Mucosa of rectum (tissue), 2 donors: ENCODE measurements around the gene VPS11.

Experiments used
- H3K27ac ChIP-seq, 2 donors: one replicate each; pipeline ENCODE4 v1.7.0; 2013; ENCODE audit warnings: inconsistent platforms in 2 of 2, low read depth in 2 of 2, low read length in 2 of 2
- H3K27me3 ChIP-seq, 2 donors: one replicate each; pipeline ENCODE4 v1.7.0; 2013; ENCODE audit warnings: low read length in 2 of 2; ENCODE audit not compliant: control insufficient read depth in 2 of 2, insufficient read depth in 2 of 2
- H3K36me3 ChIP-seq, 2 donors: one replicate each; pipeline ENCODE4 v1.7.0; 2013; ENCODE audit warnings: low read length in 2 of 2; ENCODE audit not compliant: control insufficient read depth in 2 of 2, insufficient read depth in 2 of 2
- H3K4me1 ChIP-seq, 2 donors: one replicate each; pipeline ENCODE4 v1.7.0; 2013; ENCODE audit warnings: low read length in 2 of 2, mild to moderate bottlenecking in 1 of 2; ENCODE audit not compliant: control insufficient read depth in 2 of 2, insufficient read depth in 2 of 2
- H3K4me3 ChIP-seq, 2 donors: one replicate each; pipeline ENCODE4 v1.7.0; 2013; ENCODE audit warnings: low read length in 2 of 2
- H3K9ac ChIP-seq, 2 donors: one replicate each; pipeline ENCODE4 v1.7.0; 2013; ENCODE audit warnings: low read length in 2 of 2, low read depth in 1 of 2, mild to moderate bottlenecking in 1 of 2
- H3K9me3 ChIP-seq, 2 donors: one replicate each; pipeline ENCODE4 v1.7.0; 2013; ENCODE audit warnings: low read length in 2 of 2; ENCODE audit not compliant: control insufficient read depth in 2 of 2
- donor health status: healthy.
- donor health status: Normal muscosa, but diverticular disease.

VPS11 gene

GRCh38 chr11:119065369-119065768 lies 2.2 kb upstream of the VPS11 start:
- Histone ChIP-seq H3K9me3 (no peaks in the 10 kb centered on the region), H3K27ac (no peak overlapping the region), H3K4me3 (no peak overlapping the region), H3K9ac (no peak overlapping the region), H3K27me3 (no peaks in the 10 kb centered on the region), H3K36me3 (peaks cover 3 to 9% of the 10 kb centered on the region in 2 donors), H3K4me1 (peaks cover 3 to 14% of the 10 kb centered on the region in 2 donors)

DNA sequence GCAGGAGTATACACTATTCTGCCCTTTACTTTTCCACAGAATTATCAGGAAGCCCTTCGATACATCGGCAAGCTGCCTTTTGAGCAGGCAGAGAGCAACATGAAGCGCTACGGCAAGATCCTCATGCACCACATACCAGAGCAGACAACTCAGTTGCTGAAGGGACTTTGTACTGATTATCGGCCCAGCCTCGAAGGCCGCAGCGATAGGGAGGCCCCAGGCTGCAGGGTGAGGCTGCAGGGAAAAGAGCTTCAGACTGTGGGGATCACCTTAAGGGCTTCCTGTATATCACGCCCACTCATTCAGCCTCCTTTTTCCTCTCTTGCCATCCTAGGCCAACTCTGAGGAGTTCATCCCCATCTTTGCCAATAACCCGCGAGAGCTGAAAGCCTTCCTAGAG lies 10.2 kb downstream of the VPS11 start:
- Histone ChIP-seq H3K36me3 (peaks cover 61 to 68% of the 10 kb centered on the region in 2 donors), H3K4me3 (no peak overlapping the region), H3K27me3 (no peaks in the 10 kb centered on the region), H3K27ac (no peak overlapping the region), H3K9me3 (no peaks in the 10 kb centered on the region), H3K9ac (no peak overlapping the region), H3K4me1 (no peaks in the 10 kb centered on the region)

- no peak overlapping the region for H3K4me3 ChIP-seq
- H3K9ac ChIP-seq = no peak overlapping the region
Measured at GRCh38 chr11:119078675-119079420, 11.2 kb downstream of the VPS11 start.

GRCh38 chr11:119081682-119082260 lies 14.2 kb downstream of the VPS11 start:
- no peaks in the 10 kb centered on the region for H3K9me3 ChIP-seq
- H3K36me3 ChIP-seq = peaks cover 46 to 47% of the 10 kb centered on the region in 2 donors
- H3K9ac ChIP-seq = no peak overlapping the region
- H3K4me3 ChIP-seq = no peak overlapping the region
- H3K4me1 ChIP-seq = peaks cover 8 to 10% of the 10 kb centered on the region in 2 donors
- no peak overlapping the region for H3K27ac ChIP-seq
- H3K27me3 ChIP-seq = no peaks in the 10 kb centered on the region

More at GRCh38 chr11:119078675-119079420, 11.2 kb downstream of the VPS11 start:
- peaks cover 51 to 58% of the 10 kb centered on the region in 2 donors for H3K36me3 ChIP-seq
- H3K27ac ChIP-seq = no peak overlapping the region
- no peaks in the 10 kb centered on the region for H3K27me3 ChIP-seq
- H3K4me1 ChIP-seq = no peaks in the 10 kb centered on the region
- no peaks in the 10 kb centered on the region for H3K9me3 ChIP-seq

GRCh38 chr11:119084663-119085436 lies 17.2 kb downstream of the VPS11 start, which contains the start of gene HMBS:
HMBS (plus strand) TSS chr11:119084881; CDS start chr11:119085034, 153 bp downstream.
- Histone ChIP-seq H3K27me3 (no peaks in the 10 kb centered on the region), H3K36me3 (peaks cover 16 to 22% of the 10 kb centered on the region in 2 donors), H3K9ac (peak within 1 kb of the TSS; percentile 81 to 94), H3K9me3 (no peaks in the 10 kb centered on the region), H3K4me3 (peak within 1 kb of the TSS; percentile 86 to 97), H3K4me1 (peaks cover 8 to 13% of the 10 kb centered on the region in 2 donors), H3K27ac (peak within 1 kb of the TSS; percentile 83 to 93)

DNA sequence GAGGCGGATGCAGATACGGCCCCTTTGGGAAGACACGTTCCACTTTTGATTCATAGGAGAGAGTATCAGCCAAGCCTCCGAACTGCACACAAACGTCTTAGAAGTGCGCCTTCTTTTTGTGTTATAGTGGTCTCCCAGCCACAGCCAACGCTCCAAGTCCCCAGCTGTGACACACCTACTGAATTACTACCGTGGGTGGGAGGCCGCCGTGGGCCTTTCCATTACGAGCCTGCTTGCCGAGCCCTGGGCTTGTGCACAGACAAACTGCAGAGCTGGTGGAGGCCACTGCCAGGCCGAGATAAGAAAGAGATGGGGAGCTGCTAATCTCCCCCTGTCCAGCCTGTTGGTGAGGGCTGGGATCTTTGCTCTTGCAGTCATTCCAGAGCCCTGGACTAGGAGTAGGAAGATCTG lies 17.8 kb downstream of the VPS11 start:
- H3K4me3 ChIP-seq = peak overlapping the region; percentile 86 to 97
- H3K36me3 ChIP-seq = peaks cover 16 to 22% of the 10 kb centered on the region in 2 donors
- H3K9ac ChIP-seq = peak overlapping the region; percentile 81 to 94
- no peaks in the 10 kb centered on the region for H3K9me3 ChIP-seq
- peak overlapping the region; percentile 83 to 93 for H3K27ac ChIP-seq
- no peaks in the 10 kb centered on the region for H3K27me3 ChIP-seq
- H3K4me1 ChIP-seq = peaks cover 8 to 13% of the 10 kb centered on the region in 2 donors

DNA sequence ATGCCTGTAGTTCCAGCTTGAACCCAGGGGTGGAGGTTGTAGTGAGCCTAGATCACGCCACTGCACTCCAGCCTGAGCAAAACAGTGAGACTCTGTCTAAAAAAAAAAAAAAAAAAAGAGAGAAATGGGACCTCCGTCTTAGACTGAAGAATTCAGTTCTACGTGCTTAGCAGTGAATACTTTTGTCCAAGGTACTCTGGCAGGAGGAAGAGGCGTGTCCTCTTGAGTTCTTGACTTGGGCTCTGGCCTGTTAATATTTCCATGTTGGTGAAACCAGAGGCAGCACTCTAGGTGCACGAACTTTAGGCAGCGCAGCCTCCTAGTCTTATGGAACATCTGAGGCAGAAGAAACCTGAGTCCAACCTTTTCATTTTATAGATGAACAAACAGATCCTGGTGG lies 19.5 kb downstream of the VPS11 start:
- Histone ChIP-seq H3K27me3 (no peaks in the 10 kb centered on the region), H3K27ac (no peak overlapping the region), H3K9me3 (no peaks in the 10 kb centered on the region), H3K9ac (no peak overlapping the region), H3K4me1 (peaks cover 8 to 13% of the 10 kb centered on the region in 2 donors), H3K4me3 (no peak overlapping the region), H3K36me3 (peaks cover 6 to 9% of the 10 kb centered on the region in 2 donors)

GRCh38 chr11:119087747-119088241 lies 20.2 kb downstream of the VPS11 start:
- Histone ChIP-seq H3K9ac (no peak overlapping the region), H3K27me3 (no peaks in the 10 kb centered on the region), H3K9me3 (no peaks in the 10 kb centered on the region), H3K36me3 (peaks cover 2 to 7% of the 10 kb centered on the region in 2 donors), H3K27ac (no peak overlapping the region), H3K4me3 (no peak overlapping the region), H3K4me1 (peaks cover 10 to 16% of the 10 kb centered on the region in 2 donors)

DNA sequence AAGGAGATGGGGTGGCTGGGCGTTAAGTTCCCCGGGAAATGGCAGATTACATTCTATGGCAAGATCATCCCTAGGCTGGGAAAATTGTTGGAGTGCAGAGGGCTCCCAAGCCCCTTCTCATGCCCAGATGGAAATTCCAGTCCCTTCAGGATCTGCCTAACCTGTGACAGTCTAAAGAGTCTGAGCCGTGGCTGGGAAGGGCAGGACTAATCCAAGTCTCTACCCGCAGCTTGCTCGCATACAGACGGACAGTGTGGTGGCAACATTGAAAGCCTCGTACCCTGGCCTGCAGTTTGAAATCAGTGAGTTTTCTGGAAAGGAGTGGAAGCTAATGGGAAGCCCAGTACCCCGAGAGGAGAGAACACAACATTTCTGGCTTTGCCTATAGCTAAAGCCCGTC lies 20.8 kb downstream of the VPS11 start:
- H3K9me3 ChIP-seq = no peaks in the 10 kb centered on the region
- H3K9ac ChIP-seq = no peak overlapping the region
- no peak overlapping the region for H3K4me3 ChIP-seq
- H3K4me1 ChIP-seq = peaks cover 16 to 22% of the 10 kb centered on the region in 2 donors
- no peak overlapping the region for H3K27ac ChIP-seq
- peaks cover 2 to 7% of the 10 kb centered on the region in 2 donors for H3K36me3 ChIP-seq
- no peaks in the 10 kb centered on the region for H3K27me3 ChIP-seq
